Left lung (tissue), 10 donors: ENCODE data around the gene CDSN. TPM values are rescaled to one million over a fixed set of nuclear protein-coding genes. Genes with fewer than 3 reads are reported as not detected.

Source experiments
- ATAC-seq: fragments of 200-7000 bp; cut with Tn5 transposase; one replicate; pipeline ENCODE4 v1.9.1; 2020; ENCODE audit warnings: moderate library complexity
- DNase-seq, 4 donors: peaks; one replicate each; pipeline ENCODE4 v3.0.0-alpha.2; 2013 to 2020
- H3K27ac ChIP-seq, 2 donors: fragments of 200-600 bp; sonication (generic) in 1 of 2; one replicate each; pipeline versions ENCODE4 v1.5.0 to v1.8.0; 2020 to 2021
- H3K27me3 ChIP-seq, 2 donors: fragments of 200-600 bp; sonication (generic) in 1 of 2; one replicate each; pipeline versions ENCODE4 v1.5.0 to v1.8.0; 2020 to 2021
- H3K36me3 ChIP-seq, 2 donors: fragments of 200-600 bp; sonication (generic) in 1 of 2; one replicate each; pipeline versions ENCODE4 v1.5.0 to v1.8.0; 2020 to 2021
- H3K4me1 ChIP-seq, 2 donors: fragments of 200-600 bp; one replicate each; pipeline ENCODE4 v1.8.0; 2021
- H3K4me3 ChIP-seq, 2 donors: fragments of 200-600 bp; sonication (generic) in 1 of 2; one replicate each; pipeline versions ENCODE4 v1.5.0 to v1.8.0; 2020 to 2021; ENCODE audit warnings: mild to moderate bottlenecking in 1 of 2
- H3K9me3 ChIP-seq, 2 donors: fragments of 200-600 bp; sonication (generic) in 1 of 2; one replicate each; pipeline versions ENCODE4 v1.5.0 to v1.8.0; 2020 to 2021
- CTCF ChIP-seq, 2 donors: fragments of 200-600 bp; sonication (generic) in 1 of 2; IDR thresholded peaks; one replicate each; pipeline versions ENCODE4 v1.5.0 to v1.8.0; 2021; ENCODE audit warnings: antibody characterized with exemption in 2 of 2
- intact Hi-C, 2 donors: fragments of 100-400 bp; cut with DNase I; formaldehyde crosslinking; loops; one replicate each; pipeline versions ENCODE4 v1.11.2 to v1.14.2; 2022
- polyA plus RNA-seq, 6 donors: library from polyadenylated mRNA; unstranded; fragments of 120-200 nt; gene quantifications; one replicate each; pipeline ENCODE4 v1.2.1, GENCODE V29; 2013; ENCODE audit not compliant: insufficient read length in 6 of 6
- total RNA-seq, 2 donors: library from RNA; stranded (reverse); fragmentation: NEBNext Ultra II Directional; extraction: Animal tissue kit (Norgen Biotek cat#: 25700); gene quantifications; one replicate each; pipeline ENCODE4 v1.2.1, GENCODE V29; 2021
- donor health status: DM: no; HTN: yes; CAD: no.
- donor health status: DM: no; HTN: no; CAD: no.

CDSN gene
- total and polyA plus RNA-seq, 8 donors, result 0.13 to 0.61 TPM; not detected in 6

GRCh38 chr6:31111712-31112111 is 8.5 kb downstream of the CDSN start:
- DNase-seq (no peak), ATAC-seq (no peak)
- Histone ChIP-seq H3K9me3 (no peaks in the 10 kb centered on the region), H3K36me3 (no peaks in the 10 kb centered on the region), H3K27me3 (peaks cover 0 to 3% of the 10 kb centered on the region in 2 donors), H3K4me3 (no peak overlapping the region), H3K4me1 (peaks cover 11 to 22% of the 10 kb centered on the region in 2 donors), H3K27ac (no peak overlapping the region)
- intact Hi-C loops, result no loop called here
- TF ChIP-seq CTCF (IDR thresholded peaks at IDR 0.05), result no peak

- peaks cover 0 to 3% of the 10 kb centered on the region in 2 donors for H3K27me3 ChIP-seq
- H3K27ac ChIP-seq, result no peak overlapping the region
- no peak for ATAC-seq
- intact Hi-C loops, result no loop called here
- H3K9me3 ChIP-seq, result no peaks in the 10 kb centered on the region
- no peaks in the 10 kb centered on the region for H3K36me3 ChIP-seq
- H3K4me3 ChIP-seq, result no peak overlapping the region
- no peak for DNase-seq
- no peak for TF ChIP-seq CTCF (IDR thresholded peaks at IDR 0.05)
- peaks cover 11 to 22% of the 10 kb centered on the region in 2 donors for H3K4me1 ChIP-seq
These were observed 9.2 kb downstream of the CDSN start for GRCh38 chr6:31110825-31111582.

GRCh38 chr6:31107052-31107451 is 13.2 kb downstream of the CDSN start:
- H3K36me3 ChIP-seq, result no peaks in the 10 kb centered on the region
- peaks cover 0 to 3% of the 10 kb centered on the region in 2 donors for H3K27me3 ChIP-seq
- TF ChIP-seq CTCF (IDR thresholded peaks at IDR 0.05), result no peak
- H3K27ac ChIP-seq, result no peak overlapping the region
- intact Hi-C loops, result no loop called here
- ATAC-seq (no peak), DNase-seq (no peak)
- no peaks in the 10 kb centered on the region for H3K9me3 ChIP-seq
- no peak overlapping the region for H3K4me3 ChIP-seq
- no peaks in the 10 kb centered on the region for H3K4me1 ChIP-seq

GRCh38 chr6:31103136-31103535 is 17.1 kb downstream of the CDSN start:
- Histone ChIP-seq H3K4me3 (no peak overlapping the region), H3K27me3 (no peaks in the 10 kb centered on the region), H3K9me3 (no peaks in the 10 kb centered on the region), H3K27ac (no peak overlapping the region), H3K36me3 (no peaks in the 10 kb centered on the region), H3K4me1 (no peaks in the 10 kb centered on the region)
- intact Hi-C loops, result no loop called here
- ATAC-seq (no peak), DNase-seq (no peak)
- TF ChIP-seq CTCF (IDR thresholded peaks at IDR 0.05), result no peak

GRCh38 chr6:31098449-31098938 is 21.8 kb downstream of the CDSN start:
- Histone ChIP-seq H3K4me1 (peaks cover 0 to 14% of the 10 kb centered on the region in 2 donors), H3K27ac (no peak overlapping the region), H3K9me3 (no peaks in the 10 kb centered on the region), H3K4me3 (no peak overlapping the region), H3K27me3 (no peaks in the 10 kb centered on the region), H3K36me3 (no peaks in the 10 kb centered on the region)
- no peak for TF ChIP-seq CTCF (IDR thresholded peaks at IDR 0.05)
- DNase-seq (no peak), ATAC-seq (no peak)
- intact Hi-C loops, result no loop called here
